Ammon's horn (tissue), 1 donor: ENCODE data around the gene SAE1.
A peak's percentile ranks its signal among the peaks of the same experiment; 100 is the strongest.
"Not testable (repeated sequence)": the region's sequence is repeated elsewhere in the genome, so short reads cannot be mapped to it uniquely, and the experiment has no call there.

Experiments
- DNase-seq: peaks from one replicate; pipeline ENCODE4 v3.0.0-alpha.2; 2016; ENCODE audit warnings: low spot score

SAE1 gene

GRCh38 chr19:47130589-47131227 lies at the start of gene SAE1:
Gene SAE1, plus strand, starts transcription at chr19:47130835. Its CDS starts 96 bp downstream, at chr19:47130931.
- peak; percentile 94 for DNase-seq

- no peak for DNase-seq
These were observed 49.5 kb upstream of the SAE1 start for GRCh38 chr19:47081095-47081494.

GRCh38 chr19:47082493-47082892 lies 48.1 kb upstream of the SAE1 start:
- no peak for DNase-seq

- DNase-seq = no peak
These were observed 45.7 kb upstream of the SAE1 start for GRCh38 chr19:47084879-47085439.

- DNase-seq = no peak
These were observed 44.4 kb upstream of the SAE1 start for GRCh38 chr19:47086280-47086679.

GRCh38 chr19:47089767-47090350 lies 40.8 kb upstream of the SAE1 start:
- DNase-seq = no peak

GRCh38 chr19:47093254-47093653 lies 37.4 kb upstream of the SAE1 start:
- no peak for DNase-seq

GRCh38 chr19:47093841-47094240 lies 36.8 kb upstream of the SAE1 start:
- no peak for DNase-seq

GRCh38 chr19:47094557-47095475 lies 35.8 kb upstream of the SAE1 start:
- DNase-seq = no peak

- no peak for DNase-seq
These were observed 35.0 kb upstream of the SAE1 start for GRCh38 chr19:47095476-47096099.

- DNase-seq = no peak
These were observed 34.4 kb upstream of the SAE1 start for GRCh38 chr19:47096100-47096704.

GRCh38 chr19:47096721-47097120 lies 33.9 kb upstream of the SAE1 start:
- no peak for DNase-seq

- peak; percentile 81 for DNase-seq
These were observed 33.0 kb upstream of the SAE1 start for GRCh38 chr19:47097396-47098201.

- no peak for DNase-seq
These were observed 32.0 kb upstream of the SAE1 start for GRCh38 chr19:47098608-47099007.

GRCh38 chr19:47099576-47100050 lies 31.0 kb upstream of the SAE1 start:
- no peak for DNase-seq

GRCh38 chr19:47100290-47100689 lies 30.3 kb upstream of the SAE1 start:
- no peak for DNase-seq

GRCh38 chr19:47101116-47101515 lies 29.5 kb upstream of the SAE1 start:
- DNase-seq = not testable (repeated sequence)

- DNase-seq = no peak
These were observed 28.1 kb upstream of the SAE1 start for GRCh38 chr19:47102346-47103060.

- DNase-seq = no peak
These were observed 26.0 kb upstream of the SAE1 start for GRCh38 chr19:47104680-47105079.

GRCh38 chr19:47105874-47106273 lies 24.8 kb upstream of the SAE1 start:
- no peak for DNase-seq
